Vein endothelial cell (primary cell): ENCODE measurements around the gene NFATC4. TPM values are rescaled to one million over a fixed set of nuclear protein-coding genes. Genes with fewer than 3 reads are reported as not detected.

Source experiments
- small RNA-seq: library from RNA; depleted of rRNA; stranded (forward); fragments of <200 nt; gene quantifications from one replicate; pipeline ENCODE3, GENCODE V24; 2012
- total RNA-seq: library from RNA; depleted of rRNA; stranded (reverse); fragments of >200 nt; gene quantifications from 2 replicates; pipeline ENCODE4 v1.2.3, GENCODE V29; 2012

Gene NFATC4
- total RNA-seq = 11.4 and 20.0 TPM in 2 replicates

GRCh38 chr14:24367514-24368211 is at the start of gene NFATC4:
Gene NFATC4 (plus strand): TSS chr14:24368184. CDS start chr14:24368341, 157 bp downstream.

DNA sequence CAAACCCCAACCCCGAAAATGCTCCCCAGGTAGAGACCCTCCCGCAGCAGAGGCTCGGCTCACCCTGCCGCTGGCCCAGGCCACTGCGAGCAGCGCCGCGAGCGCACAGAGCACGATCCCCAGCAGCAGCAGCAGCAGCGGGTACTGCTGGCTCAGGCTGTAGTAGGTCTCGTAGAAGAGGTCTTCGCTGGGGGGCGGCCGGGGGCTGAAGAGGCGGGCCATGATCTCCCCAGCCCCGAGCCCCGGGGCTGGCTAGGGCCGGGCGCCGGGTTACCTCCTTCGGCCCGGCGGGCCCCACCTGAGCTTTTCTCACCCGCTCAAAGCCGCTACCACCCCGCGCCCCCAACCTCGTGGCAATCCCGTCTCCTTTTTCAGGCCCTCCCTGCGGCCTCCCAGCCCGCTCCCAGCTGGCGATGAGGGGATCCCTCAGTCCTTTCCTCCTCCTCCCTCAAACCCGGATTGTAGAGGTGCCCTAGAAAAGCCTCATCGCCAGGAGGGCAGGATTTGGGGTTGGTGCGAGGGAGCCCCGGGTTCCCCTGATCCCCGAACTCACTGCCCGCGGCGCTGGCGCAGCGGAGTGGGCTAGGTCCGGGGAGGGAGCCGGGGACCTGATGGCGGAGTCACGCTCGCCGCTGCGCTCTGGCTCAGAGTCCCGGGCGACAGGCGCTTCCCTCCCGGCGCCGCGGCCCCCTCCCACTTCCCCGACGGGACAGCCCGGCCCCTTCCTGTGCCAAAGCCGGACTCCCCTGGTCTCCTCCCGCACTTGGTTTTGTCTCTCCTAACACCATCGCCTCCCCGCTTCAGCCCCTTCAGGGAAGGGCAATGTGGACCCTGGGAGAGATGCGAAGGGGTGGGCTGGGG is 33.3 kb upstream of the NFATC4 start, which contains the start of gene ADCY4:
TSS of gene ADCY4 (minus strand) at position 641 of the 861 bp plus-strand sequence. CDS start at position 222, 419 bp downstream.

GRCh38 chr14:24339284-24340151 is 28.5 kb upstream of the NFATC4 start, which contains the start of gene RIPK3:
Gene RIPK3 (minus strand): TSS chr14:24339991. CDS start chr14:24339826, 165 bp downstream.

GRCh38 chr14:24398653-24399446 is 30.9 kb downstream of the NFATC4 start, which contains the start of gene NYNRIN:
Gene NYNRIN (plus strand): TSS chr14:24399003. CDS start chr14:24399247, 244 bp downstream.

Small RNA genes within 50 kb of the gene (small RNA-seq; reads per million reads assigned to genes)
- gene RF00026 = not detected

Other genes with a start within 250 kb of the NFATC4 start
- 0.65 TPM in 1 of 2 replicates, not detected in the other for gene FITM1, start 237.5 kb upstream of the NFATC4 start, total RNA-seq
- gene PSME1, start 232.0 kb upstream of the NFATC4 start, total RNA-seq = 68.6 and 101 TPM in 2 replicates
- gene EMC9, start 226.6 kb upstream of the NFATC4 start, total RNA-seq = 8.5 and 16.3 TPM in 2 replicates
- 54.7 and 62.1 TPM in 2 replicates for gene PSME2, start 221.6 kb upstream of the NFATC4 start, total RNA-seq
- 48.3 and 60.3 TPM in 2 replicates for gene RNF31, start 220.7 kb upstream of the NFATC4 start, total RNA-seq
- gene IRF9, start 206.9 kb upstream of the NFATC4 start, total RNA-seq = 31.0 and 35.6 TPM in 2 replicates
- gene REC8, start 196.1 kb upstream of the NFATC4 start, total RNA-seq = 1.3 and 4.1 TPM in 2 replicates
- gene IPO4, start 179.4 kb upstream of the NFATC4 start, total RNA-seq = 51.3 and 58.8 TPM in 2 replicates
- gene TM9SF1, start 172.7 kb upstream of the NFATC4 start, total RNA-seq = 53.6 and 62.3 TPM in 2 replicates
- 0.10 TPM in 1 of 2 replicates, not detected in the other for gene TSSK4, start 162.5 kb upstream of the NFATC4 start, total RNA-seq
- 25.6 and 33.3 TPM in 2 replicates for gene CHMP4A, start 154.7 kb upstream of the NFATC4 start, total RNA-seq
- 9.1 TPM in 2 replicates for gene MDP1, start 152.1 kb upstream of the NFATC4 start, total RNA-seq
- gene NEDD8, start 135.8 kb upstream of the NFATC4 start, total RNA-seq = 128 and 131 TPM in 2 replicates
- 67.4 and 69.9 TPM in 2 replicates for gene GMPR2, start 135.3 kb upstream of the NFATC4 start, total RNA-seq
- 55.5 and 59.4 TPM in 2 replicates for gene TINF2, start 125.6 kb upstream of the NFATC4 start, total RNA-seq
- 0.98 and 1.8 TPM in 2 replicates for gene TGM1, start 105.0 kb upstream of the NFATC4 start, total RNA-seq
- gene RABGGTA, start 96.6 kb upstream of the NFATC4 start, total RNA-seq = 35.1 and 45.1 TPM in 2 replicates
- 12.4 and 21.6 TPM in 2 replicates for gene DHRS1, start 68.4 kb upstream of the NFATC4 start, total RNA-seq
- gene NOP9, start 68.3 kb upstream of the NFATC4 start, total RNA-seq = 32.3 and 34.9 TPM in 2 replicates
- gene CIDEB, start 60.2 kb upstream of the NFATC4 start, total RNA-seq = 1.6 and 3.0 TPM in 2 replicates
- 6.5 and 10.6 TPM in 2 replicates for gene LTB4R2, start 58.0 kb upstream of the NFATC4 start, total RNA-seq
- gene LTB4R, start 56.7 kb upstream of the NFATC4 start, total RNA-seq = 2.9 and 3.2 TPM in 2 replicates
- 55.1 and 90.2 TPM in 2 replicates for gene ADCY4, start 33.1 kb upstream of the NFATC4 start, total RNA-seq
- gene RIPK3, start 28.2 kb upstream of the NFATC4 start, total RNA-seq = 4.2 and 4.9 TPM in 2 replicates
- gene NYNRIN, start 30.8 kb downstream of the NFATC4 start, total RNA-seq = 14.6 and 28.7 TPM in 2 replicates
- 1.2 and 1.3 TPM in 2 replicates for gene CBLN3, start 61.5 kb downstream of the NFATC4 start, total RNA-seq
- gene KHNYN, start 61.8 kb downstream of the NFATC4 start, total RNA-seq = 46.6 and 61.7 TPM in 2 replicates
- gene SDR39U1, start 74.6 kb downstream of the NFATC4 start, total RNA-seq = 15.0 and 15.8 TPM in 2 replicates
- gene CMA1, start 140.1 kb downstream of the NFATC4 start, total RNA-seq = not detected in 2 replicates
- not detected in 2 replicates for gene CTSG, start 208.1 kb downstream of the NFATC4 start, total RNA-seq
- not detected in 2 replicates for gene GZMH, start 241.5 kb downstream of the NFATC4 start, total RNA-seq